ENCODE data around the gene COG5. TPM values are rescaled to one million over a fixed set of nuclear protein-coding genes. Genes with fewer than 3 reads are reported as not detected.

COG5 gene
- total and polyA plus RNA-seq, 2 of the 8 experiments (the other 6 are each of a cell fraction or from before 2014, with no cell fraction given), result 10.5 to 28.1 TPM

GRCh38 chr7:107463139-107464078, 100.3 kb downstream of the COG5 start (continued):
- TF ChIP-seq BCL11A (IDR thresholded peaks at IDR 0.05; ENCODE audit: low read depth in 2 of 2, low read length in 2 of 2), result no peak
- no peak for TF ChIP-seq SAP30 (IDR thresholded peaks at IDR 0.05; ENCODE audit: insufficient read depth, insufficient replicate concordance, low read length)
- TF ChIP-seq ZNF274 (IDR thresholded peaks at IDR 0.05; ENCODE audit: borderline replicate concordance, extremely low read depth, low read length), result no peak
- no peak for TF ChIP-seq POLR2AphosphoS5 (IDR thresholded peaks at IDR 0.05; ENCODE audit: low read depth, low read length)
- TF ChIP-seq NRF1 (IDR thresholded peaks at IDR 0.05; ENCODE audit: low read depth, low read length), result no peak
- TF ChIP-seq PHF8 (conservative IDR thresholded peaks at IDR 0.05; ENCODE audit: low read depth, low read length), result no peak
